Stimulated activated memory B cell treated with anti-CD40 and anti-IgM and Interleukin-4, amounts not matched to agents 10 μg/mL and 1 μg/mL and 100 μg/mL, for 72 hours (primary cell): ENCODE measurements around the gene FBXO22.
A peak's percentile ranks its signal among the peaks of the same experiment; 100 is the strongest.
"Not testable (repeated sequence)": the region's sequence is repeated elsewhere in the genome, so short reads cannot be mapped to it uniquely, and the experiment has no call there.

Experiments used
- ATAC-seq: fragments of 150-1000 bp; cut with Tn5 transposase; 2 replicates; pipeline ENCODE4 v1.10.0; 2021
- H3K27ac Mint-ChIP-seq: one replicate; pipeline ENCODE4 v1.8.0; 2022; ENCODE audit warnings: mild to moderate bottlenecking, mixed read lengths
- H3K27me3 Mint-ChIP-seq: one replicate; pipeline ENCODE4 v1.8.0; 2022; ENCODE audit warnings: mixed read lengths
- H3K36me3 Mint-ChIP-seq: one replicate; pipeline ENCODE4 v1.8.0; 2022; ENCODE audit warnings: mixed read lengths
- H3K4me1 Mint-ChIP-seq: one replicate; pipeline ENCODE4 v1.8.0; 2022; ENCODE audit warnings: mixed read lengths
- H3K4me3 Mint-ChIP-seq: one replicate; pipeline ENCODE4 v1.8.0; 2022; ENCODE audit warnings: mild to moderate bottlenecking, moderate library complexity, mixed read lengths
- H3K9me3 Mint-ChIP-seq: one replicate; pipeline ENCODE4 v1.8.0; 2022; ENCODE audit warnings: mixed read lengths

The FBXO22 gene

DNA sequence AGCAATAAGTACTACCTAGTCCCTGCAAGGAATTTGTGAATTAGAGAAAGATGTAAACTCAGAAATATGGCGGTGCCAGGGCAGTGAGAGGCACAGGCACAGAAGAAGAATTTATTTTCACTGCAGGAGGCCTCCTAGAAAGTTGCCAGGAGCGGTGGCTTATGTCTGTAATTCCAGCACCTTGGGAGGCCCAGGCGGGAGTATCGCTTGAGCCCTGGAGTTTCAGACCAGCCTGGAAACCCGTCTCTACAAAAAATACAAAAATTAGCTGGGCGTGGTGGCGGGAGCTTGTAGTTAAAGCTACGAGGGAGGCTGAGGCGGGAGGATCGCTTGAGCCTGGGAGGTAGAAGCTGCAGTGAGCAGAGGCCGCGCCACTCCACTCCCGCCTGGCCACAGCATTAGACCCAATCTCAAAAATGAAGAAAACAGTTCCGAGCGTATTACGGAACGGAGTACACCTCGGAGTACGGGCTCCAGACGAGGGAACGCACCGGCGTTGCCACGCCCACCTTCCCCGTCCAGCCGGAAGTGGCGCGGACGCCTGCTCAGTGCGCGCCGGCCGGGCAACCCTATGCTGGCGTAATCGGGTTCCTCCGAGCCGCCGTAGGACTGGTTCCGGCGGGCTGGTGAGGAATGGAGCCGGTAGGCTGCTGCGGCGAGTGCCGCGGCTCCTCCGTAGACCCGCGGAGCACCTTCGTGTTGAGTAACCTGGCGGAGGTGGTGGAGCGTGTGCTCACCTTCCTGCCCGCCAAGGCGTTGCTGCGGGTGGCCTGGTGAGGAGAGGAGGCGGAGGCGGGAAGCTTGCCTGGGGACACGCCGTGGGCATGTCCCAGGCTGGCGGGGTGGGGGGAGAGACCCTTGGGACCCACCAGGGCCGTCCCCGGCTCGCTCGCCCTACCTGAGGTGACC, at the start of gene FBXO22:
FBXO22 (plus strand) TSS at position 548 of the 909 bp plus-strand sequence; CDS start at position 634, 86 bp downstream.
- Mint-ChIP-seq H3K4me1 (peaks cover 20% of the 10 kb centered on the region), H3K4me3 (peak within 1 kb of the TSS; percentile 98), H3K9me3 (no peaks in the 10 kb centered on the region), H3K27ac (peak within 1 kb of the TSS; percentile 93), H3K36me3 (no peaks in the 10 kb centered on the region), H3K27me3 (no peaks in the 10 kb centered on the region)
- ATAC-seq, result peak; percentile 99

- Mint-ChIP-seq H3K9me3 (no peaks in the 10 kb centered on the region), H3K27ac (no peak overlapping the region), H3K36me3 (peaks cover 28% of the 10 kb centered on the region), H3K4me1 (no peaks in the 10 kb centered on the region), H3K4me3 (no peak overlapping the region), H3K27me3 (no peaks in the 10 kb centered on the region)
- no peak for ATAC-seq
These were observed 45.8 kb upstream of the FBXO22 start for GRCh38 chr15:75857886-75858285.

DNA sequence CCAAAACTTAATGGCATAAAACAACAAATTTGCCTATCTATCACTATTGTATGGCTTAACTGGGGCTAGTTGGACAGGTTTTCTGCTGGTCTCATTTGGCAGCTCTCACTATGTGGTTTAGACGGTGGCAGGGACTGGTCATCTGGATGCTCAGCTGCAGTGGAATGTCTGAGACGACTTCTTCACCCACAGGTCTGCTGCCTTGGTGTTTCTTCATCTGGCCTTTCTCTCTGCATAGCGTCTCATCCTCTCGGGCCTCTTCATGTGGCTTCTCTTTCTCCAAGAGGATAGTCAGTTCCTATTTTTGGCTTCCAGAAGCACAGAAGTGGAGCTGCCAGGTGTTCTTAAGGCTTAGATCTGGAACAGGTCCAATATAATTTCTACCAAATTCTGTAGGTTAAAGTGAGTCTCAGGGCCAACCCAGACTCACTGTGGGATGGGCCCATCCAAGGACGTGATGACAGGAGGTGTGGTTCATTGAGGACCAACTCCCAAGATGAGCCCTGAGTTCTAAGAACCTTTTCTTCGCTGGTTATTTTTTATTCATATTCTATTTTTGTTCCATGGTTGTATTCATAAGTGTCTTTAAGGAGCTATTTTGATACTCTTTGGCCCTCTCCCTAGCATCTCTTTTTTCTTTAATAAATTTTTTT, 41.8 kb upstream of the FBXO22 start:
- Mint-ChIP-seq H3K27me3 (no peaks in the 10 kb centered on the region), H3K4me1 (peaks cover 13% of the 10 kb centered on the region), H3K4me3 (no peak overlapping the region), H3K36me3 (peaks cover 48% of the 10 kb centered on the region), H3K9me3 (no peaks in the 10 kb centered on the region), H3K27ac (no peak overlapping the region)
- ATAC-seq, result no peak

- H3K27ac Mint-ChIP-seq, result no peak overlapping the region
- H3K9me3 Mint-ChIP-seq, result no peaks in the 10 kb centered on the region
- H3K4me3 Mint-ChIP-seq, result no peak overlapping the region
- no peak for ATAC-seq
- peaks cover 47% of the 10 kb centered on the region for H3K36me3 Mint-ChIP-seq
- peaks cover 22% of the 10 kb centered on the region for H3K4me1 Mint-ChIP-seq
- H3K27me3 Mint-ChIP-seq, result no peaks in the 10 kb centered on the region
These were observed 40.9 kb upstream of the FBXO22 start for GRCh38 chr15:75862796-75863195.

DNA sequence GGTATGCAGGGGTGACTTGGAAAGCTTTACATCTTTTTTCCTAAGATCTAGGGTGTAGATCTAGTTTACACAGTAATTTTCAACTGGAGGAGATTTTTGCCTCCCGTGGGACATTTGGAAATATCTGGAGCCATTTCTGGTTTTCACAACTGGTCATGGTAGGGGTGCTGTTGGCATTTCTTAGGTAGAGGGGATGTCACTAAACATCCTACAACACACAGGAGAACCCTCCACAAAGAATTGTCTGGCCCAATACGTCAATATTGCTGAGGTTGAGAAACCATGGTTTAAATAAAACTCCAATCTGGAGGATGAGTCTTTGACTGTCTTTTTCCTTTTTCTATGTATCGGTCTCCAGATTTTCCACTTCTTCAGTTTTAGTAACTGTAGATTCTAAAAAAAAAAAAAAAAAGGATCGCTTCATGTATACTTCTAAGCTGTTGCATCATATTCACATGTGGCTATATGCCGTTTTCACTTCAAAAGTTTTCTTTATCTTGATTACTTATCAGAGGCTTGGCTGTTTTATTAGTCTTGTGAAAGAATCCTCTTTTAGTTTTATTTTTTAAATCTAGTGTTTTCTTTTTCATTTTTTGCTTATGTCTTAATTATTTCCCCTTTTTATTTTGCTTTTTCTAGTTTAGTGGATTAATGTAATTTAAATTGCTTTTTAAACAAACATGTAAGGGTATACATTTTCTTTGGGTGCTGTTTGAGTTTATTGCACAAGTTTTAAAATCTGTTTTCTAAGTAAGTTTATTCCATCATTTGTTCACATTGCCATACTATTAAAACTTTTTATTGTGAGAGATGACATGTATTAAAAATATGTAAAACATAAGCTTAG, 39.2 kb upstream of the FBXO22 start:
- H3K36me3 Mint-ChIP-seq, result peaks cover 33% of the 10 kb centered on the region
- H3K27me3 Mint-ChIP-seq, result no peaks in the 10 kb centered on the region
- no peak for ATAC-seq
- no peak overlapping the region for H3K4me3 Mint-ChIP-seq
- H3K4me1 Mint-ChIP-seq, result peaks cover 30% of the 10 kb centered on the region
- no peak overlapping the region for H3K27ac Mint-ChIP-seq
- H3K9me3 Mint-ChIP-seq, result no peaks in the 10 kb centered on the region

DNA sequence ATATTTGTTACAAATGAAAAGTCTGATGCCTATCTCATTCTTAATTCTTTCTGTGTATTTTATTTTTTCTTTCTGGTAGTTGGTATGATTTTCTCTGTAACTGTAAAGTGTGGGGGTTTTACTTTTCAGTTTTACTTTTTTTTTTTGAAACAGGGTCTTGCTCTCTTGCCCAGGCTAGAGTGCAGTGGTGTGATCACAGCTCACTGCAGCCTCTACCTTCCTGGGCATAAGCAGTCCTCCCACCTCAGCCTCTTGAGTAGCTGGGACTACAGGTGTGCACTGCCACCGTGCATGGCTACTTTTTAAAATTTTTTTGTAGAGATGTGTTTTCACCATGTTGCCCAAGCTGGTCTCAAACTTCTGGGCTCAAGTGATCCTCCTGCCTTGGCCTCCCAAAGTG, 37.6 kb upstream of the FBXO22 start:
- H3K9me3 Mint-ChIP-seq, H3K4me3 Mint-ChIP-seq, H3K27me3 Mint-ChIP-seq, ATAC-seq: not testable (repeated sequence)
- Mint-ChIP-seq H3K27ac (peak overlapping the region; percentile 92), H3K4me1 (peaks cover 30% of the 10 kb centered on the region), H3K36me3 (peaks cover 41% of the 10 kb centered on the region)

- peak overlapping the region; percentile 65 for H3K4me3 Mint-ChIP-seq
- no peak for ATAC-seq
These were observed 36.8 kb upstream of the FBXO22 start for GRCh38 chr15:75866916-75867315.

GRCh38 chr15:75867449-75867848, 36.2 kb upstream of the FBXO22 start:
- Mint-ChIP-seq H3K4me3 (peak overlapping the region; percentile 65), H3K36me3 (peaks cover 42% of the 10 kb centered on the region)

More at GRCh38 chr15:75866916-75867315, 36.8 kb upstream of the FBXO22 start:
- peaks cover 41% of the 10 kb centered on the region for H3K36me3 Mint-ChIP-seq
- H3K9me3 Mint-ChIP-seq, result no peaks in the 10 kb centered on the region
- no peaks in the 10 kb centered on the region for H3K27me3 Mint-ChIP-seq
- peaks cover 30% of the 10 kb centered on the region for H3K4me1 Mint-ChIP-seq
- H3K27ac Mint-ChIP-seq, result peak overlapping the region; percentile 92

GRCh38 chr15:75868019-75868418, 35.7 kb upstream of the FBXO22 start:
- Mint-ChIP-seq H3K4me1 (peaks cover 30% of the 10 kb centered on the region), H3K27me3 (no peaks in the 10 kb centered on the region), H3K36me3 (peaks cover 41% of the 10 kb centered on the region), H3K4me3 (peak overlapping the region; percentile 9), H3K27ac (peak overlapping the region; percentile 92), H3K9me3 (no peaks in the 10 kb centered on the region)
- peak; percentile 60 for ATAC-seq

More at GRCh38 chr15:75867449-75867848, 36.2 kb upstream of the FBXO22 start:
- ATAC-seq, result peak; percentile 64
- Mint-ChIP-seq H3K9me3 (no peaks in the 10 kb centered on the region), H3K4me1 (peaks cover 30% of the 10 kb centered on the region), H3K27me3 (no peaks in the 10 kb centered on the region), H3K27ac (peak overlapping the region; percentile 92)

DNA sequence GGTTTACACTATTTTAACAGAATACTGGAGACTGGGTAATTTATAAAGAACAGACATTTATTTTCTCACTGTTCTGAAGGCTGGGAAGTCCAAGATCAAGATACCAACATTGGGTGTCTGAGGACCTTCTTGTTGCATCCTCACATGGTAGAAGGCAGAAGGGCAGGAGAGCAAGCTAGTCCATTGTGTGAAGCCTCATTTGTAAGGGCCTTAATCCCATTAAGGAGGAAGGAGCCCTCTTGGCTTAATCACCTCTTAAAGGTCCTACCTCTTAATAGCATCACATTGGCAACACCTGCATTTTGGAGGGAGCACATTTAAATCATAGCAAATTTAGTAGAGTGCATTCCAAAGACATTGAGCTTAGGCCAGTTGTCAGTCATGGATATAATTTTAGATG, 34.2 kb upstream of the FBXO22 start:
- H3K36me3 Mint-ChIP-seq, result peaks cover 44% of the 10 kb centered on the region
- no peak for ATAC-seq
- H3K4me1 Mint-ChIP-seq, result peaks cover 30% of the 10 kb centered on the region
- no peaks in the 10 kb centered on the region for H3K27me3 Mint-ChIP-seq
- H3K27ac Mint-ChIP-seq, result no peak overlapping the region
- no peaks in the 10 kb centered on the region for H3K9me3 Mint-ChIP-seq
- H3K4me3 Mint-ChIP-seq, result no peak overlapping the region

GRCh38 chr15:75871589-75871988, 32.1 kb upstream of the FBXO22 start:
- H3K4me1 Mint-ChIP-seq, result peaks cover 20% of the 10 kb centered on the region
- peaks cover 46% of the 10 kb centered on the region for H3K36me3 Mint-ChIP-seq
- not testable (repeated sequence) for H3K27ac Mint-ChIP-seq, ATAC-seq, H3K4me3 Mint-ChIP-seq, H3K27me3 Mint-ChIP-seq, H3K9me3 Mint-ChIP-seq

DNA sequence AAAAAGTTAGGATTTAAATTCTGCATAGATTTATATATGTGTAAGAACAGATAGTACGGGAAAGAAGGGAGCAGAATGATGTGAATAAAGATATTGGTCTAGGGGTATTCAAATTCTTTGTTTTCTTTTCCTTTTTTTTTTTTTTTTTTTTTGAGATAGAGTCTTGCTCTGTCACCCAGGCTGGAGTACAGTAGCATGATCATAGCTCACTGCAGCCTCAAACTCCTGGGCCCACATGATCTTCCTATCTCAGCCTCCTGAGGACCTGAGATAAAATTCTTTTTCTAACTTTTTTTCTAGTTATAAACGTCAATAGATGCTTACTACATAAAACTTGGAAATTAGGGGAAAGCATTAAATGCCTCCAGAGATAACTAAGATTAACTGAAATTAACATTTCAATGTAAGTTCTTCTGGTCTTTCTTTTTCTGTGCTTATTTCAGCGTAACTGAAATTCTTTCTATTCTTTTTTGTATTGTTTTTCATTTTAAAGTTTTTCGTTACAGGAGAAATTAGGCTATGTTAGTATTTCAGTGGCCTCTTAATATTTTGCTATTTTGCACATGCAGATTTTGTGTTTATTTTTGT, 31.2 kb upstream of the FBXO22 start:
- Mint-ChIP-seq H3K27me3 (no peaks in the 10 kb centered on the region), H3K36me3 (peaks cover 44% of the 10 kb centered on the region), H3K4me3 (no peak overlapping the region), H3K4me1 (peaks cover 11% of the 10 kb centered on the region), H3K9me3 (no peaks in the 10 kb centered on the region), H3K27ac (no peak overlapping the region)
- no peak for ATAC-seq

DNA sequence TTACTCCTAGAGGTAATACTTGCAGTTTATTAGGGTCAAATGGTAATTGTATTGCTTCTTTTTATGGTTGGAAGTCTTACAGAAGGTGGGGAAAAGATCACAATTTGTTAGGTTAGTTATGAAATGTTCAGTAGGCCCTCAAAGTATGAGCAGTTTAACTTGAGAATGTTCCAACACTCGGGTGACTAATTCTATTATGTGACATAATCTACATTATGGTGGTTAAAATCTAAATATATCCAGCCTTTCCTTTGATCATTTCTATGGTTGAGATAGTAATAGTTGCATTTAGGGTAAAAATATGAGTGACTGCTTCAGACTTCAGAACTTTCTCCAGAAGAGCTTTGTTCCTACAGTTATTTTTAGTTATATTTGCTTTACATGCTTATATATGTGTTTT, 19.6 kb upstream of the FBXO22 start:
- no peak for ATAC-seq
- no peaks in the 10 kb centered on the region for H3K27me3 Mint-ChIP-seq
- no peaks in the 10 kb centered on the region for H3K4me1 Mint-ChIP-seq
- H3K27ac Mint-ChIP-seq, result no peak overlapping the region
- H3K36me3 Mint-ChIP-seq, result peaks cover 36% of the 10 kb centered on the region
- no peaks in the 10 kb centered on the region for H3K9me3 Mint-ChIP-seq
- H3K4me3 Mint-ChIP-seq, result no peak overlapping the region

DNA sequence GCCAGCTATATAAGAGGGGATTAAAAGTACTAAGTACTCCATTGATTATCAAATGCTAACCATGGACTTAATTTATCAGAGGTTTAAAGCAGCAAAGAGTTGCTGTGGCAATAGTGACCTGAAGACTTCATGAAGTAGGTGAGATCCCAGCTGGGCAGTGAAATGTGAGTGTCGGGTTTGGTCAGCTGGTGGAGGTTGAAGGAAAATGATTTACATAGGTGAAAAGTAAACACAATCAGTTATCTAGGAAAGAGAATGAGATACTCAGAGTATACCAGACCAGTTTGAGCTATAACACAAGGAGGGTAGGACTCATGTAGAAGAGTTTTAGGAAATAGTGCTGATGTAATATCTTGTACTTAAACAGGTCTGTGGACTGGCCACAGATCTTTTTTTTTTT, 16.5 kb upstream of the FBXO22 start:
- no peak for ATAC-seq
- H3K27me3 Mint-ChIP-seq, result no peaks in the 10 kb centered on the region
- H3K27ac Mint-ChIP-seq, result no peak overlapping the region
- H3K4me1 Mint-ChIP-seq, result no peaks in the 10 kb centered on the region
- H3K4me3 Mint-ChIP-seq, result no peak overlapping the region
- peaks cover 20% of the 10 kb centered on the region for H3K36me3 Mint-ChIP-seq
- no peaks in the 10 kb centered on the region for H3K9me3 Mint-ChIP-seq

DNA sequence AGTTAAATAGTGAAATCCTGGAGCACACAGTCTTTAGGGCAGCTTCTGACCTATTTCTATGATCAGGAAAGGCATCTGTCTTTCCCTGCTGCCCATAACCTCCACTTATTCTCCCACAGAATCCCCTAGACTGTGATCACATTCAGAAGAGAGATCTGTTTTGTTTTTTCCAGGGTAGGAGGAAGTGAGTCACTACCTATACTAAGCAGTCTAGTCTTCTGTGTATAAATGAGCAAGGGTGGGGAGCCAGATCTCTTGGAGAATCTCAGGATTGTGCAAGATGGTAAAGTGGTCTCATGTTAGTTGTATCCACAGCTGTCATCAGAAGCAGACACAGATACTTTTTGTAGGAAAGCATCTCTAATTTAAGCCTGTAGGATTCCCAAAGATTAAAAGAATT, 11.8 kb upstream of the FBXO22 start:
- H3K4me1 Mint-ChIP-seq, result no peaks in the 10 kb centered on the region
- ATAC-seq, result no peak

More for the DNA sequence above, 11.8 kb upstream of the FBXO22 start:
- Mint-ChIP-seq H3K27ac (no peak overlapping the region), H3K27me3 (no peaks in the 10 kb centered on the region), H3K9me3 (no peaks in the 10 kb centered on the region), H3K36me3 (peaks cover 30% of the 10 kb centered on the region), H3K4me3 (no peak overlapping the region)
